Bronchial epithelial cell (primary cell): ENCODE measurements around the gene KRTAP2-3. TPM values are rescaled to one million over a fixed set of nuclear protein-coding genes. Genes with fewer than 3 reads are reported as not detected.
A peak's percentile ranks its signal among the peaks of the same experiment; 100 is the strongest.
"Not testable (repeated sequence)": the region's sequence is repeated elsewhere in the genome, so short reads cannot be mapped to it uniquely, and the experiment has no call there.

ENCODE experiments used
- DNase-seq: peaks from one replicate; pipeline ENCODE4 v3.0.0-alpha.2; 2010; ENCODE audit warnings: low read depth
- FAIRE-seq: peaks from 2 replicates; lab custom pipeline; 2011; peaks lifted over from hg19 to GRCh38; lab: Jason Lieb, UNC
- H3K27me3 ChIP-seq: 2 replicates; pipeline ENCODE4 v1.5.1; 2011; ENCODE audit warnings: low read length; ENCODE audit not compliant: control insufficient read depth, insufficient read depth
- H3K36me3 ChIP-seq: 2 replicates; pipeline ENCODE4 v1.5.1; 2011; ENCODE audit warnings: low read length; ENCODE audit not compliant: control insufficient read depth, insufficient read depth
- H3K4me3 ChIP-seq: 2 replicates; pipeline ENCODE4 v1.5.1; 2011; ENCODE audit warnings: mild to moderate bottlenecking, low read depth, low read length, control low read depth
- CTCF ChIP-seq: IDR thresholded peaks from 2 replicates; pipeline ENCODE4 v1.5.1; 2011; ENCODE audit warnings: mild to moderate bottlenecking, moderate library complexity, low read length, control low read depth, inconsistent platforms; ENCODE audit not compliant: insufficient read depth, severe bottlenecking
- total RNA-seq: library from RNA; depleted of rRNA; stranded (reverse); fragments of >200 nt; gene quantifications from 2 replicates; pipeline ENCODE4 v1.2.1, GENCODE V29; 2014

The KRTAP2-3 gene, protein sequence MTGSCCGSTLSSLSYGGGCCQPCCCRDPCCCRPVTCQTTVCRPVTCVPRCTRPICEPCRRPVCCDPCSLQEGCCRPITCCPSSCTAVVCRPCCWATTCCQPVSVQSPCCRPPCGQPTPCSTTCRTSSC
- total RNA-seq: not detected in 2 replicates

- FAIRE-seq (peak; percentile 91), DNase-seq (peak; percentile 92)
- Histone ChIP-seq H3K4me3 (no peak within 1 kb of the TSS), H3K27me3 (no peaks in the 10 kb centered on the region), H3K36me3 (no peaks in the 10 kb centered on the region)
- TF ChIP-seq CTCF: no peak
Measured at GRCh38 chr17:41060052-41060604, at the start of gene KRTAP2-3. Gene KRTAP2-3 (minus strand): TSS chr17:41060114. CDS start chr17:41060050, 64 bp downstream.

DNA sequence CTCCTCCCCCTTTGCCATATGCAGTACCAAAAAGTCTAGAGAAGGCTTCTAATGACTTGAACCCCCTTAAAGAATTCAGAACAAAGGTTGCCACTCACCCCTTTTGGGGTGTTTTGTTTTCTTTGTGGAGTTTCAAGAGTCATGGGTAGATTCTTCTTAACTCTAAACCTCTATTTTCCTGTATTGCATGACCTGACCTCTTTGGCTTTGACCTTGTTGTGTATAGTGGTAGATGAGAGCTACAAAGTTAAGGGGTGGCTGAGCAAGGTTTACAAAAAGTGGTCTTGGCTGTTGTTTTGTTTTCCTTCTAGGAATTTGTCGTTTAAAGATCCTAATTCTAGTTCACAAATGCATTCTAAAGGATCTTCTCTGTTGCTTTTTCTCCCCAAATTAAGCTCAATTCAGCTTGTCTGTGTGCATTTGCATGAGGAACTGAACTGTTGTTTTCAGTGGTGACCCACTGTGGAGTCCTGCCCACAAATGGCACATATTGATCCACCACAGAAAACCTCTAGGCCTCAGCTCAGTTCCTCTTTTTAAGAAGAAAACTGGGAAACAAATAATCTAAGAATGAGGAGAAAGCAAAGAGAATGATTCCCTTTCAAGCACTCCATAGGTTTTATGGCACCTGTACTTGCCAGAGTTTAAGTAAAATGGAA, 48.9 kb upstream of the KRTAP2-3 start:
- DNase-seq, FAIRE-seq, H3K4me3 ChIP-seq, H3K27me3 ChIP-seq, H3K36me3 ChIP-seq: not testable (repeated sequence)

- H3K4me3 ChIP-seq: no peak overlapping the region
- H3K36me3 ChIP-seq: no peaks in the 10 kb centered on the region
- FAIRE-seq (no peak), DNase-seq (peak; percentile 8)
- no peak for TF ChIP-seq CTCF
- no peaks in the 10 kb centered on the region for H3K27me3 ChIP-seq
Measured at GRCh38 chr17:41107941-41108450, 48.1 kb upstream of the KRTAP2-3 start.

GRCh38 chr17:41105347-41105746, 45.4 kb upstream of the KRTAP2-3 start, which contains the start of gene KRTAP4-9:
Gene KRTAP4-9 (plus strand): TSS chr17:41105389. CDS start chr17:41105389, 0 bp downstream.
- H3K36me3 ChIP-seq, DNase-seq, FAIRE-seq, H3K4me3 ChIP-seq, H3K27me3 ChIP-seq: not testable (repeated sequence)

GRCh38 chr17:41104386-41105038, 44.6 kb upstream of the KRTAP2-3 start:
- peak; percentile 46 for DNase-seq
- not testable (repeated sequence) for FAIRE-seq, H3K36me3 ChIP-seq, H3K4me3 ChIP-seq, H3K27me3 ChIP-seq

GRCh38 chr17:41103896-41104295, 44.0 kb upstream of the KRTAP2-3 start:
- Histone ChIP-seq H3K27me3 (no peaks in the 10 kb centered on the region), H3K4me3 (no peak overlapping the region), H3K36me3 (no peaks in the 10 kb centered on the region)
- no peak for FAIRE-seq
- DNase-seq: no peak
- no peak for TF ChIP-seq CTCF
